H1 (cell line): Measurements from ENCODE around the gene XKR7. TPM values are rescaled to one million over a fixed set of nuclear protein-coding genes. Genes with fewer than 3 reads are reported as not detected.

Experiments
- CHD7 ChIP-seq: fragments of 300-600 bp; sonication (generic); IDR thresholded peaks from 2 replicates; pipeline ENCODE4 v1.7.1; 2012; ENCODE audit warnings: low read length, moderate library complexity, mild to moderate bottlenecking, inconsistent platforms; ENCODE audit not compliant: insufficient replicate concordance
- EP300 ChIP-seq, 2 experiments: IDR thresholded peaks; 1 replicate in 1 of 2; 2 replicates in 1 of 2; pipeline ENCODE4 v1.6.1; 2011 to 2012; ENCODE audit warnings: low read depth in 2 of 2, low read length in 2 of 2, mild to moderate bottlenecking in 2 of 2, borderline replicate concordance in 1 of 2, inconsistent platforms in 1 of 2, moderate library complexity in 1 of 2
- KDM5A ChIP-seq: fragments of 200-600 bp; IDR thresholded peaks from 2 replicates; pipeline ENCODE4 v1.7.1; 2012; ENCODE audit warnings: mild to moderate bottlenecking, low read length, inconsistent platforms, mixed read lengths
- RFX5 ChIP-seq: IDR thresholded peaks from 2 replicates; pipeline ENCODE4 v1.6.1; 2011; ENCODE audit warnings: low read depth, low read length, improper control_type of control experiment, borderline replicate concordance
- SIRT6 ChIP-seq: IDR thresholded peaks from one replicate; pipeline ENCODE4 v1.7.1; 2012; ENCODE audit warnings: low read length, inconsistent platforms
- YY1 ChIP-seq: IDR thresholded peaks from 2 replicates; pipeline ENCODE4 v1.6.1; 2011; ENCODE audit warnings: low read depth, mild to moderate bottlenecking, low read length
- polyA plus RNA-seq, 7 experiments: library from polyadenylated mRNA; depleted of rRNA in 3 of 7; stranded (reverse) in 5 of 7; unstranded in 2 of 7; fragments of >200 nt in 5 of 7; fragments of 200-250 nt in 2 of 7; gene quantifications; 1 replicate in 5 of 7; 2 replicates in 1 of 7; 4 replicates in 1 of 7; pipeline versions ENCODE4 v1.2.1 to v1.2.3, GENCODE V29; 2011 to 2013; ENCODE audit warnings: missing spikeins in 2 of 7, mixed read lengths in 2 of 7
- total RNA-seq: library from RNA; stranded (reverse); fragmentation: NEBNext Ultra II Directional; extraction: Animal tissue kit (Norgen Biotek cat#: 25700); gene quantifications from 2 replicates; pipeline ENCODE4 v1.2.1, GENCODE V29; 2021
- TF ChIP-seq, protein P1 (sequence below): IDR thresholded peaks from 2 replicates; pipeline ENCODE4 v1.6.1; 2011; ENCODE audit warnings: low read depth, mild to moderate bottlenecking, low read length; ENCODE audit not compliant: insufficient read depth

Gene XKR7
- total and polyA plus RNA-seq, 2 of the 8 experiments (the other 6 are each of a cell fraction or from before 2014, with no cell fraction given) = 1.8 to 2.4 TPM

- no peak for TF ChIP-seq CHD7
- no peak for TF ChIP-seq RFX5
- no peak for TF ChIP-seq KDM5A
- TF ChIP-seq YY1 = no peak
- no peak for TF ChIP-seq SIRT6
- TF ChIP-seq EP300 (IDR thresholded peaks at IDR 0.05; ENCODE audit: borderline replicate concordance in 1 of 2, low read depth in 2 of 2, low read length in 2 of 2) = no peak
- TF ChIP-seq, protein P1, sequence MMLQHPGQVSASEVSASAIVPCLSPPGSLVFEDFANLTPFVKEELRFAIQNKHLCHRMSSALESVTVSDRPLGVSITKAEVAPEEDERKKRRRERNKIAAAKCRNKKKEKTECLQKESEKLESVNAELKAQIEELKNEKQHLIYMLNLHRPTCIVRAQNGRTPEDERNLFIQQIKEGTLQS = no peak
Measured at GRCh38 chr20:31991339-31991705, 23.4 kb downstream of the XKR7 start (continued).
